ENCODE data around the gene TNN.

Gene TNN

DNA sequence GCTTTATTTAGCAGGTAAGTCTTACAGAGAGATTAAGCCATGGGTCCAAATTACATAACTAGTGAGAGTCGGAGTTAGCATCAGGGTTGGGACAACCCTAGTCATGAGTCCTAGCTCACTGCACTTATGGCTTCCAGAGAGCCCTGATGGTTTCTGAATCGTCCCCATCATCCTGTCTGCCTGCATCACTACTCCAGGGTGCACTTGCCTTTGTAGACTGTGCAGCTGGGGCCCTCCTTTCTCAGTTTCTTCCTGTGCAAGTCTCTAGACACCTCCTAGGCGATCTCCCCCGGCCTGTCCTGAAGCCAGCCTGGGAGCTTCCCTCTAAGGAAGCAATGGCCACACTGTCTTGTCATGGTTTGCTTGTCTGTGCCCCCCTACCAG is 87.8 kb downstream of the TNN start:
- Mint-ChIP-seq H3K9me3 (peaks cover 0 to 1% of the 10 kb centered on the region in 2 donors), H3K27me3 (peaks cover 21 to 25% of the 10 kb centered on the region in 2 donors), H3K4me3 (peak overlapping the region in 1 of 2 donors; percentile 15), H3K36me3 (peaks cover 13 to 24% of the 10 kb centered on the region in 2 donors), H3K4me1 (peaks cover 33 to 41% of the 10 kb centered on the region in 2 donors), H3K27ac (no peak overlapping the region)
- ATAC-seq (replicated peaks) (peak; percentile 33 to 51), DNase-seq (no peak)

DNA sequence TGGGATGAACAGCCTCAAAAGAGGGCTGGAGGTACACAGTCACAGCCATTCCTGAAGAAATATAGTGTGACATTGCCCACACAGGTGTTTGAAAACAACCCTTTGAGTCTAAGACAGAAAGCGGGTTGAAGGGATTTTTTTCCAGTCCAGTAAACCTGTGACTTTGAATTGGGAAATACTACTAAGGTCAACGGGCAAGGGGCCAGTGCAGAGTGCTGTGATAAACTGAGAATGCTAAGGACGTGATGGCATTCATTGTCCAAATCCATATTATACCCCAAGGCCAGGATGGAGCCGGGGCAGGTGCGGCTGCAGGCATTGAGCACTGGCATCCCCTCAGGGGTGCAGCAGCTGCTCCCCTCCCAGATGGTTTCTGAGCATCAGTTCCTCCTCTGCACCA is 88.3 kb downstream of the TNN start:
- Mint-ChIP-seq H3K4me1 (peaks cover 36 to 46% of the 10 kb centered on the region in 2 donors), H3K27me3 (peaks cover 17 to 20% of the 10 kb centered on the region in 2 donors), H3K9me3 (peaks cover 0 to 1% of the 10 kb centered on the region in 2 donors), H3K36me3 (peaks cover 15 to 28% of the 10 kb centered on the region in 2 donors), H3K27ac (no peak overlapping the region), H3K4me3 (no peak overlapping the region)
- ATAC-seq (replicated peaks) (peak in 1 of 2 donors; percentile 2), DNase-seq (no peak)

DNA sequence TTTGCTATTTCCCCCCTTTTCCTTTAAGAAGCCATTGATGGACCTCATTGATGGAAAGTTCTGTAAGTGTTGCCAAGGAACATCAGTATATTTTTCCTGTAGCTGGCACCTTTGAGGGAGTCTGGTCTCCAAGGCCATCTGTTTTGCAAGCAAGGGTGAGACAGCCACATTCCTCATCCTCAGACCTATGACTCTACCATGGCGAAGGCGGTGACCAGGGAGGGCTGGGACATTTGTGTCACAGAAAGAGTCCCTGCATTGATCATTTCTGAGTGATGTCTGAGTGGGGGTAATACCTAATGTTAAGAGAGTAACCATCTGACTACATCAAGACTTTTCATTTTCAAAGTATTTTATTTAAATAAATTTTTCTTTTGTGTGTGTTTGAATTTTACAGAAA is 89.6 kb downstream of the TNN start:
- DNase-seq (no peak), ATAC-seq (replicated peaks) (no peak)
- H3K27me3 Mint-ChIP-seq = peaks cover 8 to 10% of the 10 kb centered on the region in 2 donors
- no peak overlapping the region for H3K4me3 Mint-ChIP-seq
- peaks cover 18 to 38% of the 10 kb centered on the region in 2 donors for H3K36me3 Mint-ChIP-seq
- H3K9me3 Mint-ChIP-seq = peaks cover 0 to 1% of the 10 kb centered on the region in 2 donors
- H3K4me1 Mint-ChIP-seq = peaks cover 38 to 44% of the 10 kb centered on the region in 2 donors
- H3K27ac Mint-ChIP-seq = peak overlapping the region; percentile 68

GRCh38 chr1:175158170-175158591 is 90.5 kb downstream of the TNN start:
- Mint-ChIP-seq H3K4me3 (no peak overlapping the region), H3K9me3 (peaks cover 0 to 1% of the 10 kb centered on the region in 2 donors), H3K36me3 (peaks cover 18 to 38% of the 10 kb centered on the region in 2 donors)

GRCh38 chr1:175162955-175163354 is 95.3 kb downstream of the TNN start:
- no peak for DNase-seq
- peaks cover 20 to 32% of the 10 kb centered on the region in 2 donors for H3K4me1 Mint-ChIP-seq
- no peak overlapping the region for H3K4me3 Mint-ChIP-seq
- no peak for ATAC-seq (replicated peaks)
- no peaks in the 10 kb centered on the region for H3K27me3 Mint-ChIP-seq
- H3K36me3 Mint-ChIP-seq = peaks cover 39 to 58% of the 10 kb centered on the region in 2 donors
- no peaks in the 10 kb centered on the region for H3K9me3 Mint-ChIP-seq
- peak overlapping the region; percentile 47 for H3K27ac Mint-ChIP-seq

More at GRCh38 chr1:175158170-175158591, 90.5 kb downstream of the TNN start:
- no peak for DNase-seq
- Mint-ChIP-seq H3K27ac (peak overlapping the region; percentile 26), H3K4me1 (peaks cover 37 to 42% of the 10 kb centered on the region in 2 donors), H3K27me3 (peaks cover 6 to 7% of the 10 kb centered on the region in 2 donors)
- ATAC-seq (replicated peaks) = no peak

- DNase-seq (no peak), ATAC-seq (replicated peaks) (no peak)
- H3K4me1 Mint-ChIP-seq = peaks cover 20 to 32% of the 10 kb centered on the region in 2 donors
- H3K9me3 Mint-ChIP-seq = no peaks in the 10 kb centered on the region
- no peak overlapping the region for H3K4me3 Mint-ChIP-seq
- H3K36me3 Mint-ChIP-seq = peaks cover 40 to 55% of the 10 kb centered on the region in 2 donors
- no peaks in the 10 kb centered on the region for H3K27me3 Mint-ChIP-seq
- H3K27ac Mint-ChIP-seq = peak overlapping the region; percentile 25
Measured at GRCh38 chr1:175163702-175164101, 96.1 kb downstream of the TNN start.

GRCh38 chr1:175164751-175165150 is 97.1 kb downstream of the TNN start:
- Mint-ChIP-seq H3K4me3 (no peak overlapping the region), H3K36me3 (peaks cover 46 to 61% of the 10 kb centered on the region in 2 donors), H3K9me3 (no peaks in the 10 kb centered on the region), H3K27ac (no peak overlapping the region), H3K4me1 (peaks cover 26 to 43% of the 10 kb centered on the region in 2 donors), H3K27me3 (no peaks in the 10 kb centered on the region)
- no peak for ATAC-seq (replicated peaks)
- DNase-seq = no peak

- ATAC-seq (replicated peaks) = no peak
- Mint-ChIP-seq H3K27me3 (no peaks in the 10 kb centered on the region), H3K27ac (peak overlapping the region; percentile 33), H3K4me3 (no peak overlapping the region), H3K9me3 (no peaks in the 10 kb centered on the region), H3K4me1 (peaks cover 38 to 56% of the 10 kb centered on the region in 2 donors), H3K36me3 (peaks cover 58 to 62% of the 10 kb centered on the region in 2 donors)
- no peak for DNase-seq
Measured at GRCh38 chr1:175166746-175167145, 99.1 kb downstream of the TNN start.

DNA sequence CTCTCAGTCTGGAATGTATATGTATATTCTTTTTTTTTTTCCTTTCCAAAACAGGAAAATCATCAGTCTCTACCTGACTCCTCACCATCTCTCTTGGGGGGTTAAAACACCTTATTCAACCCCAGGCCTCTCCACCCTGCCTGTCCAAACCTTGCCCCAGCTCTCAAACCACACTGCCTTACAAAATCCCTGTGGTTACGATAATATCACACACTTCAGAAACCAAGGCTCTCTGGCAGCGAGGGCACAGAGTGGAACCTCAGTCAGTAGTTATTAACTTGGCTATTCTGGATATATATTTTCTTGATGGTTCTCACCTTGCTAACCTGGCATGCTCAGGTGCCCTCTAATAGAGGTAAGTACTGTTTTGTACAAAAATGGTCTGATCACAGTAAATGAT is 100.2 kb downstream of the TNN start:
- Mint-ChIP-seq H3K27me3 (no peaks in the 10 kb centered on the region), H3K4me1 (peaks cover 39 to 63% of the 10 kb centered on the region in 2 donors), H3K4me3 (no peak overlapping the region), H3K36me3 (peaks cover 61 to 66% of the 10 kb centered on the region in 2 donors), H3K27ac (peak overlapping the region; percentile 83), H3K9me3 (no peaks in the 10 kb centered on the region)
- ATAC-seq (replicated peaks) (no peak), DNase-seq (no peak)

GRCh38 chr1:175168782-175169181 is 101.1 kb downstream of the TNN start:
- H3K9me3 Mint-ChIP-seq = no peaks in the 10 kb centered on the region
- no peak overlapping the region for H3K4me3 Mint-ChIP-seq
- H3K4me1 Mint-ChIP-seq = peaks cover 38 to 72% of the 10 kb centered on the region in 2 donors
- peak; percentile 2 to 27 for ATAC-seq (replicated peaks)
- peak overlapping the region; percentile 80 for H3K27ac Mint-ChIP-seq
- no peak for DNase-seq
- H3K27me3 Mint-ChIP-seq = no peaks in the 10 kb centered on the region
- H3K36me3 Mint-ChIP-seq = peaks cover 60 to 70% of the 10 kb centered on the region in 2 donors

DNA sequence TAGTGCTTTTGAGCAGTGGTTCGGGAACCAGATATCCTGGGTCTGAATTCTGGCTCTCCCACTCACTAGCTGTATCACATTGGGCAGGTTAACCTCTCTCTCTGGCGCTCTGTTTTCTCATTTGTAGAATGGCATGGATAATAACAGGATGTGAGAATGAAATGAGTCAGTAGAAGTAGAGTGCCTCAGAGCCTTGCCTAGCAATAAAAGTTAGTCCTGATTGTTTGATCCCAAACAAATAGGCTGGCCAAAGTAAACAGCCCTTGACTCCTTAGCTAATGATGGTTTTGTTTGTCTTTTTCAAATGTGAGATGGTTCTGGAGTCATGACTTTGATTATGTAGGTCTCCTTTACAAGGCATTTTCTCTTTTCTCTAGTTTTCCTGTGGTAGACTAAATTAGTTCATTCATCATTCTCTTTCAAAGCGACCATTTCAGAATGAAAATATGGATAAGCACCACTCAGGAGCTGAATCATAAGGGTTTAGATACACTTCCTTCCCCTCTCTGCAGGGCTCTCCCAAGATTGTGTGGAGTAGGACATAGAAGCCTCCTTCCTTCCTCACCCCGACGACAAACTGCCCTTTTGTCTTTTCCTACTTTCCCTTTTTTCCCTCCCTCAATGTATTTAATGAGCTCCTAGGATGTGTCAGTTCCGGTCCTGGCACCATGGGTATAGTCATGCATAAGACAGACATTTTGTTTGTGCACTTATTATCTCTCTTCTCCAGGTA is 101.8 kb downstream of the TNN start:
- ATAC-seq (replicated peaks) (peak; percentile 62 to 78), DNase-seq (no peak)
- Mint-ChIP-seq H3K27ac (peak overlapping the region; percentile 80), H3K4me3 (peak overlapping the region in 1 of 2 donors; percentile 35), H3K36me3 (peaks cover 61 to 73% of the 10 kb centered on the region in 2 donors), H3K27me3 (no peaks in the 10 kb centered on the region), H3K9me3 (no peaks in the 10 kb centered on the region), H3K4me1 (peaks cover 43 to 79% of the 10 kb centered on the region in 2 donors)

DNA sequence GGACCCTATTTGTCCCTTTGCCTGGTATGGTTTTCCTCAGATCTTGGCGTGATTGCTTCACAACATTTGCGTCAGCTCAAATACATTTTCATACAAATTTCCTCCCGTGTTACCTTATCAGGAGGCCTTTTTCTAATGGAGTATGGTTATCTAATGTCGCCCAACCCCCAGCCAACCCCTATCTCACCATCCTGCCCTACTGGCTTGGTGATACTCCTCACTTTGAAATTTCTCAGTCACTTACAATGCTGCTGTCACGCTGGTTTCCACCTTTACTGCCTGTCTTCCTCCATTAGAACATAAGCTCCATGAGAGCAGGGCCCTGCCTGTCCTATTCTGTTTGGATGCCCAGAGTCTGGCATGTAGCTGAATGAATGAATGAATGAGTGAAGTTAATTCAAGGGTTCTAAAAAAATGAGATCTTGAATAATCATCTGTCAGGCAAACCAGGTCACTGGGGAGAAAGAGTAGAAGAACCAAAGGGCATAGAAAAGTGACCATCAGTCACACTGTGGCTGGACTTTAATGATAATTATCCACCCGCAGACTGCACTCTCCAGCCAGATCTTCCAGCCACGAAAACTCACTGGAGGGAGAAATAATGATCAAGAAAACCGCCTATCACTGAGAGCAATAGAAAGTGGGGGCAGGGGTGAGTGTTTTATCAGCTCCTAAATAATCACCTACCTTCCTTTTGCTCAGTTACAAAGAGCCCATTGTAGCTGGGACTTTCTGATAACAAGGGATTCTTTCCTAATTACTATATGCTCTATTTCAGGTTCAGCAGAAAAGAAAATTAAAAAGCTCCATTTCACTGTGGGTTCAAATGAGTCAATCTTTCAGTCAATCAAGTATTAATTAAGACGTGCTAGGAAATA is 103.6 kb downstream of the TNN start:
- Mint-ChIP-seq H3K9me3 (no peaks in the 10 kb centered on the region), H3K36me3 (peaks cover 65 to 81% of the 10 kb centered on the region in 2 donors), H3K4me1 (peaks cover 49 to 90% of the 10 kb centered on the region in 2 donors), H3K27ac (peak overlapping the region; percentile 72), H3K27me3 (no peaks in the 10 kb centered on the region), H3K4me3 (no peak overlapping the region)
- ATAC-seq (replicated peaks) (no peak), DNase-seq (no peak)

- Mint-ChIP-seq H3K9me3 (no peaks in the 10 kb centered on the region), H3K4me3 (no peak overlapping the region), H3K27ac (no peak overlapping the region), H3K36me3 (peaks cover 64 to 82% of the 10 kb centered on the region in 2 donors), H3K27me3 (no peaks in the 10 kb centered on the region), H3K4me1 (peaks cover 50 to 92% of the 10 kb centered on the region in 2 donors)
- ATAC-seq (replicated peaks) (no peak), DNase-seq (no peak)
Measured at GRCh38 chr1:175172503-175172902, 104.9 kb downstream of the TNN start.

GRCh38 chr1:175173531-175173930 is 105.9 kb downstream of the TNN start:
- ATAC-seq (replicated peaks) (no peak), DNase-seq (no peak)
- H3K9me3 Mint-ChIP-seq = no peaks in the 10 kb centered on the region
- no peak overlapping the region for H3K4me3 Mint-ChIP-seq
- peaks cover 50 to 92% of the 10 kb centered on the region in 2 donors for H3K4me1 Mint-ChIP-seq
- peaks cover 64 to 87% of the 10 kb centered on the region in 2 donors for H3K36me3 Mint-ChIP-seq
- no peak overlapping the region for H3K27ac Mint-ChIP-seq
- H3K27me3 Mint-ChIP-seq = no peaks in the 10 kb centered on the region
